Stimulated activated naive CD8-positive, alpha-beta T cell treated with anti-CD3 and anti-CD28 coated beads, Interleukin-15, amount 100 ng/mL, for 72 hours (primary cell): ENCODE data around the gene CALN1.

Experiments used
- ATAC-seq: fragments of 150-1000 bp; cut with Tn5 transposase; 2 replicates; pipeline ENCODE4 v1.10.0; 2021; ENCODE audit warnings: mild to moderate bottlenecking, moderate library complexity
- DNase-seq, 2 donors: peaks; one replicate each; pipeline ENCODE4 v3.0.0; 2021 to 2022
- H3K27ac Mint-ChIP-seq, 2 donors: one replicate each; pipeline ENCODE4 v1.8.0; 2022; ENCODE audit warnings: mild to moderate bottlenecking in 2 of 2, mixed read lengths in 2 of 2, moderate library complexity in 2 of 2
- H3K27me3 Mint-ChIP-seq: one replicate; pipeline ENCODE4 v1.8.0; 2022; ENCODE audit warnings: mixed read lengths
- H3K4me1 Mint-ChIP-seq: one replicate; pipeline ENCODE4 v1.8.0; 2022; ENCODE audit warnings: mild to moderate bottlenecking, mixed read lengths
- H3K4me3 Mint-ChIP-seq, 2 donors: one replicate each; pipeline ENCODE4 v1.8.0; 2022; ENCODE audit warnings: mild to moderate bottlenecking in 2 of 2, mixed read lengths in 2 of 2, moderate library complexity in 1 of 2
- H3K9me3 Mint-ChIP-seq, 2 donors: one replicate each; pipeline ENCODE4 v1.8.0; 2022; ENCODE audit warnings: mixed read lengths in 2 of 2

The CALN1 gene

DNA sequence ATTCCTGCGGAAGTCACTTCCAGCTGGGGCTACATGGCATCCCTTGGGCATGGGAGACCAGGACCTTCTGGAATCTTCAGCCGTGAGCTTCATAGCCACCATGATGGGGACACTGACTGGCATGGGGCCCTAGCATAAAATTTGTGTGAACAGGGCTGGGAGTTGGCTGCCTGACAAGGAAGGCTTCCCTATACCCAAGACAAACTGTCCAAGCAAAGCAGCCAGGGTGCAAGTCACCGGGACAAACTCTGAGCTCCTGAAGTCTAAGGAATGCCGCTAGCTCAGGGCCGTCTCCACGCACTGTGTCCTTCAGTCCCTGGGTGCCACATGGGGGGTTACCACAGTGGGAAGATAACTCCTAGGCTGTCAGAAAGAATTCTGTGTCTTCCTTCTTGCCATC, 627.4 kb downstream of the CALN1 start:
- Mint-ChIP-seq H3K4me1 (no peaks in the 10 kb centered on the region), H3K9me3 (peaks cover 7 to 28% of the 10 kb centered on the region in 2 donors), H3K27ac (no peak overlapping the region), H3K27me3 (no peaks in the 10 kb centered on the region), H3K4me3 (no peak overlapping the region)
- DNase-seq, result no peak
- ATAC-seq, result no peak

- Mint-ChIP-seq H3K9me3 (peaks cover 7 to 24% of the 10 kb centered on the region in 2 donors), H3K4me1 (no peaks in the 10 kb centered on the region), H3K4me3 (no peak overlapping the region), H3K27me3 (no peaks in the 10 kb centered on the region), H3K27ac (no peak overlapping the region)
- ATAC-seq (no peak), DNase-seq (no peak)
Measured at GRCh38 chr7:71784180-71784579, 628.0 kb downstream of the CALN1 start.

DNA sequence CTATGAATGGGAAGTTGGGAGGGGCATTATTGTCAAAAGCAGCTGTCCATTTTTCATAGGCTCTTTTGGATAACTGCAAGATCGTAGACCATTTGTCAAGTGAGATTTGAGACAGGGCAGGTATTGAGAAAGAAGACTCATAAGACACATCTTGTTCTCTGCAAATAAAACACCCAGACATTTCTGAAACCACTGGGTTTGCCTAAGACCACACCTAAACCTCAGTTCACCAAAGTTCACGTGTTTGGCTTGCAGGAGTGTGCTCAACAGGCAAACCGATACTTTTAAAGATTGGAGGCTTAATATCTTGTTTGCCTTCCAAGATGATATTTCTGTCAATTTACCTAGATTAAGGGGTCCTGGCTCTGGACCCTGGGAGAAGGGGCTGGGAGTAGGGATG, 628.4 kb downstream of the CALN1 start:
- peaks cover 7 to 24% of the 10 kb centered on the region in 2 donors for H3K9me3 Mint-ChIP-seq
- ATAC-seq (no peak), DNase-seq (no peak)
- H3K4me1 Mint-ChIP-seq, result no peaks in the 10 kb centered on the region
- no peak overlapping the region for H3K27ac Mint-ChIP-seq
- no peaks in the 10 kb centered on the region for H3K27me3 Mint-ChIP-seq
- no peak overlapping the region for H3K4me3 Mint-ChIP-seq

- no peak for DNase-seq
- no peak overlapping the region for H3K4me3 Mint-ChIP-seq
Measured at GRCh38 chr7:71782051-71782450, 630.1 kb downstream of the CALN1 start.

DNA sequence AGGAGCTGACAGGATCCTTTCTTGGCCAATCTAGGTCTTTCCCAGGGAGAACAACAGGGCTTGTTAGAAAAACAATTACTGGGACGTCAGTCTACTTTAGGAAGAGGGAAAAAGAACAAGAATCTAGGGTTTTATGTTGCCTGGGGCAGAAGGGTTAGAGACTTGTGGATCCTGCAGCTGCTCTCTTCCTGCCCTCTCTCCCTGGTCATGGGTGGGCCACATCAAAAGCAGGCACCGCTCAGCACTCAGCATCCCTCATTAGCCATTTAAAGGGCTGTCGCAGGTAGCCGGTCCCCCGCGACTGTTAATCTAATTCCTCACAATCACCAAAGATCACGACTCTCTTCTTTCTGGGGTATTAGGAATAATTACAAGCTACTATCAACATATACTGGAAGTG, 631.9 kb downstream of the CALN1 start:
- no peak for DNase-seq
- no peaks in the 10 kb centered on the region for H3K4me1 Mint-ChIP-seq
- H3K9me3 Mint-ChIP-seq, result peaks cover 0 to 8% of the 10 kb centered on the region in 2 donors
- H3K27me3 Mint-ChIP-seq, result no peaks in the 10 kb centered on the region
- no peak overlapping the region for H3K27ac Mint-ChIP-seq
- no peak for ATAC-seq
- no peak overlapping the region for H3K4me3 Mint-ChIP-seq

More at GRCh38 chr7:71782051-71782450, 630.1 kb downstream of the CALN1 start:
- no peak for ATAC-seq
- no peaks in the 10 kb centered on the region for H3K4me1 Mint-ChIP-seq
- H3K27me3 Mint-ChIP-seq, result no peaks in the 10 kb centered on the region
- H3K9me3 Mint-ChIP-seq, result peaks cover 4 to 13% of the 10 kb centered on the region in 2 donors
- peak overlapping the region in 1 of 2 donors; percentile 78 for H3K27ac Mint-ChIP-seq

- ATAC-seq, result no peak
- no peak overlapping the region for H3K4me3 Mint-ChIP-seq
Measured at GRCh38 chr7:71777278-71777677, 634.9 kb downstream of the CALN1 start.

GRCh38 chr7:71776726-71777125, 635.4 kb downstream of the CALN1 start:
- no peaks in the 10 kb centered on the region for H3K4me1 Mint-ChIP-seq

More at GRCh38 chr7:71777278-71777677, 634.9 kb downstream of the CALN1 start:
- Mint-ChIP-seq H3K27ac (no peak overlapping the region), H3K9me3 (peaks cover 0 to 5% of the 10 kb centered on the region in 2 donors), H3K4me1 (no peaks in the 10 kb centered on the region), H3K27me3 (no peaks in the 10 kb centered on the region)
- no peak for DNase-seq

DNA sequence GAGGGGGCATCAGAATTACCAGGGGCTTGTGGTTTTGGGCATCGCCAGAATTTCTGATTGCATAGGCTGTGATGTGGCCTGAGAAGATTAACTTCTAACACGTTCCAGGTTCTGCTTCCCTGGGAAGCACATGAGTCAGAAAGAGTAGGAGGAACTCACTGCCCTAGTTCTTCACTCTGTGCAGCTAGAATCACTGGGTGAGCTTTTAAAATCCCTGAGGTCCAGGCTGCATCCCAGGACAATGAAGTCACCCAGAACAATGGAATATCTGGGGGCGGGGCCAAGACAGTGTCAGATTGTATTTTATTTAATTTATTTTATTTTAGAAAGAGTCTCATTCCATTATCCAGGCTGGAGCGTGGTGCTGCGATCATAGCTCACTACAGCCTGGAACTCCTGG, 636.5 kb downstream of the CALN1 start:
- Mint-ChIP-seq H3K27me3 (no peaks in the 10 kb centered on the region), H3K4me3 (no peak overlapping the region), H3K9me3 (no peaks in the 10 kb centered on the region), H3K4me1 (no peaks in the 10 kb centered on the region), H3K27ac (no peak overlapping the region)
- no peak for DNase-seq
- ATAC-seq, result no peak

More at GRCh38 chr7:71776726-71777125, 635.4 kb downstream of the CALN1 start:
- no peak for DNase-seq
- H3K27me3 Mint-ChIP-seq, result no peaks in the 10 kb centered on the region
- no peak for ATAC-seq
- no peak overlapping the region for H3K4me3 Mint-ChIP-seq
- no peaks in the 10 kb centered on the region for H3K9me3 Mint-ChIP-seq
- H3K27ac Mint-ChIP-seq, result no peak overlapping the region

DNA sequence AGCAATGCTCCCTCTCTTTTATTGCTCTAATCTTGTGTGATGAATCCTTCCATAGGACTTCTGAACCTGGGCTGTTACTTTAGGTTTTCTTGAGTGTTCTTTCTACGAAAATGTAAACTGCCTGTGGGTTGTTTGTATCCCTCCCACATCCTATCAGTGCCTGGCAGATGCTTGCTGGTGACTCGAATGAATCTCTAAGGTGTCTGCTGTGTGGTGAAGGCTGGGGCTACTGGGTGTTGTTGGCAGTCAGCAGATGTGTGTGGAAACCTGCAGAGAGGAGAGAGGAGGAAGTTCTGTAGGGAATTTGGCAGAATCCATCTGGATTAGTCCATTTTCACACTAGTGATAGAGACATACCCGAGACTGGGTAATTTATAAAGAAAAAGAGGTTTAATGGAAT, 639.4 kb downstream of the CALN1 start:
- no peak overlapping the region for H3K4me3 Mint-ChIP-seq
- H3K4me1 Mint-ChIP-seq, result no peaks in the 10 kb centered on the region
- ATAC-seq, result no peak
- no peaks in the 10 kb centered on the region for H3K27me3 Mint-ChIP-seq
- DNase-seq, result no peak
- H3K9me3 Mint-ChIP-seq, result no peaks in the 10 kb centered on the region
- no peak overlapping the region for H3K27ac Mint-ChIP-seq

GRCh38 chr7:71770269-71770907, 641.8 kb downstream of the CALN1 start:
- Mint-ChIP-seq H3K4me1 (no peaks in the 10 kb centered on the region), H3K27ac (no peak overlapping the region), H3K27me3 (no peaks in the 10 kb centered on the region), H3K9me3 (no peaks in the 10 kb centered on the region), H3K4me3 (no peak overlapping the region)
- ATAC-seq (no peak), DNase-seq (no peak)

- Mint-ChIP-seq H3K27me3 (no peaks in the 10 kb centered on the region), H3K4me1 (no peaks in the 10 kb centered on the region), H3K9me3 (no peaks in the 10 kb centered on the region), H3K4me3 (no peak overlapping the region), H3K27ac (no peak overlapping the region)
- ATAC-seq (no peak), DNase-seq (no peak)
Measured at GRCh38 chr7:71769326-71769725, 642.8 kb downstream of the CALN1 start.

DNA sequence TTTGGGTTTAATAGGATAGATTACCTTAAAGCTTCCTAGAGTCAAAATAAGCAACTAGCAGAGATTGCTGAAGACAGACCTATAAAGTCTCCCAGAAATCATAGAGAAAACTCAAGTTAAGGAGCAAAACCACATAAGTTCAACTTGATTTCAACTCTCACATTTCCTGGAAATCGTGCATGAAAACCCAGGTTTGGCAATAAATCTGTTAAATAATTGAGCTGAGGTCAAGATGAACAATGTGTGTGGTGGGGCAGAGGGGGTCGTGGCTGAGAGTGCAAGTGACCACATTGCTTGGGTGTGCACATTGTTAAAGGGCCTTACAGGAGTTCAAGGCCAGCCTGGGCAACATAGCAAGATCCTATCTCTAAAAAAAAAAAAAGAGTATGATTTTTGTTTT, 643.7 kb downstream of the CALN1 start:
- DNase-seq (no peak), ATAC-seq (no peak)
- H3K9me3 Mint-ChIP-seq, result no peaks in the 10 kb centered on the region
- no peak overlapping the region for H3K27ac Mint-ChIP-seq
- H3K4me1 Mint-ChIP-seq, result no peaks in the 10 kb centered on the region
- no peak overlapping the region for H3K4me3 Mint-ChIP-seq
- H3K27me3 Mint-ChIP-seq, result no peaks in the 10 kb centered on the region

- no peak for ATAC-seq
- DNase-seq, result no peak
- H3K9me3 Mint-ChIP-seq, result peaks cover 13 to 20% of the 10 kb centered on the region in 2 donors
- no peak overlapping the region for H3K27ac Mint-ChIP-seq
- no peaks in the 10 kb centered on the region for H3K4me1 Mint-ChIP-seq
- H3K4me3 Mint-ChIP-seq, result no peak overlapping the region
- H3K27me3 Mint-ChIP-seq, result no peaks in the 10 kb centered on the region
Measured at GRCh38 chr7:71766016-71766415, 646.1 kb downstream of the CALN1 start.

DNA sequence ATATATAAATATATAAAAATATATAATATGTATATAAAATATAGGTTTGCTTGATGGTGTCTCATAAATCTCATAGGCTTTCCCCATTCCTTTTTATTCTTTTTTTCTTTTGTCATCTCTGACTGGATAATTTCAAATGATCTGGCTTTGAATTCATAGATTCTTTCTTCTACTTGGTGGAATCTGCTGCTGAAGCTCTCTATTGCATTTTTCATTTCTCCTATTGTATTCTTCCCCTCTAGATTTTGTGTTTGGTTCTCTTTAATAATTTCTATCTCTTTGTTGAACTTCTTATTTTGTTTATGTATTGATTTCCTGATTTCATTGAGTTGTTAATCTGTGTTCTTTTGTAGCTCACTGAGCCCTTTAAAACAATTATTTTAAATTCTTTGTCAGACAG, 650.8 kb downstream of the CALN1 start:
- no peak overlapping the region for H3K27ac Mint-ChIP-seq
- ATAC-seq, result no peak
- no peak overlapping the region for H3K4me3 Mint-ChIP-seq
- no peaks in the 10 kb centered on the region for H3K27me3 Mint-ChIP-seq
- H3K4me1 Mint-ChIP-seq, result no peaks in the 10 kb centered on the region
- DNase-seq, result no peak
- H3K9me3 Mint-ChIP-seq, result peaks cover 15 to 25% of the 10 kb centered on the region in 2 donors

DNA sequence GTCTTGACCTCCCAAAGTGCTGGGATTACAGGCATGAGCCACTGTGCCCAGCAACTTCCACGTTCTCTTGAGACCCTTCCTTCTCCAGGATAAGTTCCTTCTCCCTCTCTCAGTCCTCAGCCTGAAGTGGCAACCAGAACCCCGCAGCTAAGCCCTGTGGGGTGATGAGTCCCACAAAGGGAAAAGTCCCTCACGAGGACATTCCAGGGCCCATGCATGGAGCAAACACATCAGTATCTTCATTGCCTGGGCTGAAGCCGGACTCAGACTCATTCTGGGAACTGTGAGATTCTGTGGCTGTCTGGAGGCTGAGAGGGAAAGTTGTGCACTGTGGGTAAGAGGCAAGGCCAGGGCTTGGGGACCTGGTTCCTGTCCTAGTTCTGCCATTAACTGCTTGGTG, 657.3 kb downstream of the CALN1 start:
- peaks cover 0 to 8% of the 10 kb centered on the region in 2 donors for H3K9me3 Mint-ChIP-seq
- no peaks in the 10 kb centered on the region for H3K4me1 Mint-ChIP-seq
- DNase-seq (no peak), ATAC-seq (no peak)
- no peak overlapping the region for H3K27ac Mint-ChIP-seq
- H3K27me3 Mint-ChIP-seq, result peaks cover 35% of the 10 kb centered on the region
- no peak overlapping the region for H3K4me3 Mint-ChIP-seq

DNA sequence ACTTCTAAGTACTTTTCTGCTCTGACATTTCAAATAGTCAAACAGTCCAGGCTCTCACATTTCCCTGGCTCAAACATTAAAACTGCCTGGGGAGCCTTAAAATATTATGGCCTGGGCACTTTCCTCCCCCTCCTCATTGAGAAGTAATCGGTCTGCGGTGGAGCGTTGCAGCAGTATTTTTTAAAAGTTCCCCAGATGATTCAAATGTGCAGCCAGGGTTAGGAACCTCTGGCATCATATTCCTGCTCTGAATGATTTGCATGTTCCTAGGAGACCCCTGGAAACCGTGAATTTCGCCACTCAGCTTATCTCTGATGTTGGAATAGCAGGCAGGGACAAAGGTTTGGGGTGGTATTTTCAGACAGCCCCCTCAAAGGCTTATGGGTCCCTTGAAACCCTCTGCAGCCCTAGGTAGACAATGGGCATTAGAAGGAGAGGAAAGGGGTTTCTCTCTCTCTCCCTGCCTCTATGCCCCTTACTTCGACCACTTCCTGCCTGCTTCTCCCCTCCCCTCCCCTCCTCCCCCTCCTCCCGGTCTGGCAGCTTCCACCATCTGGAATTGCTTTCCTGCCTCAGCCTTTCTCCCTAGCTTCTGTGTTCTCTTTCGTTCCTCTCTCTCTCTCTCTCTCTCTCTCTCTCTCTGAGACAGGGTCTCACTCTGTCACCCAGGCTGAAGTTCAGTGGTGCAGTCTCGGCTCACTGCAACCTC, 658.0 kb downstream of the CALN1 start:
- H3K27me3 Mint-ChIP-seq, result peaks cover 35% of the 10 kb centered on the region
- H3K27ac Mint-ChIP-seq, result no peak overlapping the region
- H3K4me1 Mint-ChIP-seq, result no peaks in the 10 kb centered on the region
- DNase-seq (no peak), ATAC-seq (no peak)
- H3K9me3 Mint-ChIP-seq, result peaks cover 0 to 12% of the 10 kb centered on the region in 2 donors
- no peak overlapping the region for H3K4me3 Mint-ChIP-seq
